ENCODE measurements around the gene SLC17A2.

SLC17A2 gene

DNA sequence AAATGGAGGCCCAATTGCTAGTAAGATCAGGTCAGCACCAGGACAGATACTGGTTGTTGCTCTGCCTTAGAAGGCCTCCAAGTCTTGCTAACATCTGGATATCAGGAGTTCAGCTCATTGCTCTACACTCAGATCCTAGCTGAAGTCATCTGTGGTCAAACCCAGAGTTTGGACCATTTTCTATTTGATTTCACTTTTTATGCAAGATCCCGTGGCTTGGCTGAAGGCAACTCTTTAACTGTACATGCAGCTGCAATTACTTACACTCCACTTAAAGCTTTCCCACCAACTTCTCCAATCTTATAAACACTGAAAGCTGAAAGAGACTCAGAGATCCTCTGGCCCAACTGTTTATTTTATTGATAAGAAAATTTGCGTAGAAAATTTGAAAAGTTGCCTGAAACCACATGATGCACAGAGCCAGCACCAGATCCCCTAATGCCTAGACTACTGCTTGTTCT, 2.7 kb downstream of the SLC17A2 start:
- no peak overlapping the region for H4K8ac ChIP-seq (ENCODE audit: low read length)
- no peaks in the 10 kb centered on the region for H3K36me3 ChIP-seq (ENCODE audit: control insufficient read depth in 1 of 2, insufficient read depth in 2 of 2, low read depth in 1 of 2, low read length in 2 of 2)
- WGBS: 86% methylated on average over 2 of the region's 2 CpGs
- H3K23ac ChIP-seq (ENCODE audit: low read length in 2 of 2): no peak overlapping the region
- no peak overlapping the region for H4K91ac ChIP-seq (ENCODE audit: low read length)
- no peak overlapping the region for H3K14ac ChIP-seq (ENCODE audit: low read length in 2 of 2)
- H3K4ac ChIP-seq (ENCODE audit: low read depth in 1 of 2, low read length in 2 of 2): no peak overlapping the region
- H3K4me3 ChIP-seq (ENCODE audit: insufficient read depth in 1 of 2, low read depth in 1 of 2, low read length in 2 of 2): no peak overlapping the region
- H3K9me3 ChIP-seq (ENCODE audit: control insufficient read depth, low read length): no peaks in the 10 kb centered on the region
- no peaks in the 10 kb centered on the region for H3K4me1 ChIP-seq (ENCODE audit: control insufficient read depth, insufficient read depth, low read depth, low read length)
- H2AFZ ChIP-seq (ENCODE audit: low read depth, low read length): no peak overlapping the region
- H3K27me3 ChIP-seq (ENCODE audit: control insufficient read depth in 1 of 2, insufficient read depth in 1 of 2, low read length in 2 of 2): no peaks in the 10 kb centered on the region
- H2BK12ac ChIP-seq (ENCODE audit: low read length in 2 of 2): no peak overlapping the region
- no peak overlapping the region for H2BK15ac ChIP-seq (ENCODE audit: low read depth, poor library complexity, severe bottlenecking)
- no peak overlapping the region for H3K27ac ChIP-seq (ENCODE audit: low read length, poor library complexity, severe bottlenecking)
- peak overlapping the region; percentile 13 for H3K9ac ChIP-seq (ENCODE audit: low read length)
- no peak overlapping the region for H2BK5ac ChIP-seq (ENCODE audit: low read depth, low read length, poor library complexity, severe bottlenecking)
- no peak overlapping the region for H3K4me2 ChIP-seq (ENCODE audit: low read length, poor library complexity, severe bottlenecking)
- no peak overlapping the region for H2BK120ac ChIP-seq (ENCODE audit: low read depth, low read length)
- no peak overlapping the region for H3K18ac ChIP-seq (ENCODE audit: low read depth in 1 of 2, low read length in 2 of 2)
- no peak overlapping the region for H2AK5ac ChIP-seq (ENCODE audit: low read length, severe bottlenecking)
- H3K79me1 ChIP-seq (replicated peaks; ENCODE audit: low read length, poor library complexity, severe bottlenecking): no peaks in the 10 kb centered on the region
- DNase-seq: peak; percentile 24

DNA sequence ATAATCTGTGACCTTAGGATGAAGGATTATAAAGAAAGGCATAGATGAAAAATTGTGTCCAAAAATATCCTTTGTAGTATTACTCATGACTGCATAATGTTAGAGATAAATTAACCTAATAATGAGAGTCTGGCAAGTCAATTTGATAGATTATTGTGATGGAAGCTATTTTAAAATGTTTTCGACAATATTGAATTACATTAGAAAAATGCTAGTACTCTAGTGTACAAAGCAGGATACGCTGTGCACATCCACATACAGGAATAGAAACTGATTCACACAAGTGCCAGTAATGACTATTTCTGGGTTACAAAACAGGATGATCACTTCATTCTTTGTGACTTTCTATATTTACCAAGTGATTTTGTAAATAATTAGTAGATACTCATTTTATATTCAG, 3.3 kb downstream of the SLC17A2 start:
- no peaks in the 10 kb centered on the region for H3K36me3 ChIP-seq (ENCODE audit: control insufficient read depth in 1 of 2, insufficient read depth in 2 of 2, low read depth in 1 of 2, low read length in 2 of 2)
- no peak overlapping the region for H2AFZ ChIP-seq (ENCODE audit: low read depth, low read length)
- H4K8ac ChIP-seq (ENCODE audit: low read length): no peak overlapping the region
- no peak overlapping the region for H2BK120ac ChIP-seq (ENCODE audit: low read depth, low read length)
- H3K27me3 ChIP-seq (ENCODE audit: control insufficient read depth in 1 of 2, insufficient read depth in 1 of 2, low read length in 2 of 2): no peaks in the 10 kb centered on the region
- 93% methylated on average over 2 of the region's 2 CpGs for WGBS
- no peak overlapping the region for H3K14ac ChIP-seq (ENCODE audit: low read length in 2 of 2)
- peak overlapping the region; percentile 13 for H3K9ac ChIP-seq (ENCODE audit: low read length)
- no peaks in the 10 kb centered on the region for H3K79me1 ChIP-seq (replicated peaks; ENCODE audit: low read length, poor library complexity, severe bottlenecking)
- H2BK5ac ChIP-seq (ENCODE audit: low read depth, low read length, poor library complexity, severe bottlenecking): no peak overlapping the region
- no peak overlapping the region for H3K18ac ChIP-seq (ENCODE audit: low read depth in 1 of 2, low read length in 2 of 2)
- H4K91ac ChIP-seq (ENCODE audit: low read length): no peak overlapping the region
- H2BK12ac ChIP-seq (ENCODE audit: low read length in 2 of 2): no peak overlapping the region
- no peak for DNase-seq
- H3K9me3 ChIP-seq (ENCODE audit: control insufficient read depth, low read length): no peaks in the 10 kb centered on the region
- H3K23ac ChIP-seq (ENCODE audit: low read length in 2 of 2): no peak overlapping the region
- H2BK15ac ChIP-seq (ENCODE audit: low read depth, poor library complexity, severe bottlenecking): no peak overlapping the region
- H2AK5ac ChIP-seq (ENCODE audit: low read length, severe bottlenecking): no peak overlapping the region
- H3K4ac ChIP-seq (ENCODE audit: low read depth in 1 of 2, low read length in 2 of 2): no peak overlapping the region
- H3K4me2 ChIP-seq (ENCODE audit: low read length, poor library complexity, severe bottlenecking): no peak overlapping the region
- H3K4me3 ChIP-seq (ENCODE audit: insufficient read depth in 1 of 2, low read depth in 1 of 2, low read length in 2 of 2): no peak overlapping the region
- no peak overlapping the region for H3K27ac ChIP-seq (ENCODE audit: low read length, poor library complexity, severe bottlenecking)
- H3K4me1 ChIP-seq (ENCODE audit: control insufficient read depth, insufficient read depth, low read depth, low read length): no peaks in the 10 kb centered on the region

DNA sequence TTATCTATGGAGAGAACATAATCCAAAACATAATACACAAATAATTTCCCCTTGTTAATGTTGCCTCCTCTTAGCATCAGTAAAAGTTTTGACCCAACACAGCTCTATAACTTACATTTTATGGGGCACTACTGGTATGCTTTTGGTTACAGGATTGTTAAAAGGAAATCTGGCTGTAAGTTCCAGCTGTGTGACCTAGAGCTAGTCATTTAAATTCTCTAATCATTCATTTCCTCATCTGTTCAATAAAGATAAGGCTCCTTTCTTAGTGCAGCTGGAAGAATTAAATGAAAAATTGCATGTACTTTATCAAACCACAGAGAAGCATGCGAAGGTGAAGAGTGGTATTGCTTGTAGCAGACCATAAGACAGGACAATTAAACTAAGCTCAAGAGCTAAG, 4.6 kb downstream of the SLC17A2 start:
- no peak overlapping the region for H2BK5ac ChIP-seq (ENCODE audit: low read depth, low read length, poor library complexity, severe bottlenecking)
- H3K14ac ChIP-seq (ENCODE audit: low read length in 2 of 2): no peak overlapping the region
- H3K27me3 ChIP-seq (ENCODE audit: control insufficient read depth in 1 of 2, insufficient read depth in 1 of 2, low read length in 2 of 2): no peaks in the 10 kb centered on the region
- H2BK15ac ChIP-seq (ENCODE audit: low read depth, poor library complexity, severe bottlenecking): no peak overlapping the region
- DNase-seq: no peak
- H3K4me3 ChIP-seq (ENCODE audit: insufficient read depth in 1 of 2, low read depth in 1 of 2, low read length in 2 of 2): no peak overlapping the region
- H3K9ac ChIP-seq (ENCODE audit: low read length): no peak overlapping the region
- H2AFZ ChIP-seq (ENCODE audit: low read depth, low read length): no peak overlapping the region
- H3K23ac ChIP-seq (ENCODE audit: low read length in 2 of 2): no peak overlapping the region
- H3K36me3 ChIP-seq (ENCODE audit: control insufficient read depth in 1 of 2, insufficient read depth in 2 of 2, low read depth in 1 of 2, low read length in 2 of 2): no peaks in the 10 kb centered on the region
- no peak overlapping the region for H2AK5ac ChIP-seq (ENCODE audit: low read length, severe bottlenecking)
- no peaks in the 10 kb centered on the region for H3K4me1 ChIP-seq (ENCODE audit: control insufficient read depth, insufficient read depth, low read depth, low read length)
- no peak overlapping the region for H3K27ac ChIP-seq (ENCODE audit: low read length, poor library complexity, severe bottlenecking)
- H4K8ac ChIP-seq (ENCODE audit: low read length): no peak overlapping the region
- no peaks in the 10 kb centered on the region for H3K79me1 ChIP-seq (replicated peaks; ENCODE audit: low read length, poor library complexity, severe bottlenecking)
- no peak overlapping the region for H2BK120ac ChIP-seq (ENCODE audit: low read depth, low read length)
- H3K4me2 ChIP-seq (ENCODE audit: low read length, poor library complexity, severe bottlenecking): no peak overlapping the region
- WGBS: 100% methylated on average over 1 of the region's 1 CpG
- H4K91ac ChIP-seq (ENCODE audit: low read length): no peak overlapping the region
- H3K9me3 ChIP-seq (ENCODE audit: control insufficient read depth, low read length): no peaks in the 10 kb centered on the region
- H3K18ac ChIP-seq (ENCODE audit: low read depth in 1 of 2, low read length in 2 of 2): no peak overlapping the region
- no peak overlapping the region for H3K4ac ChIP-seq (ENCODE audit: low read depth in 1 of 2, low read length in 2 of 2)
- H2BK12ac ChIP-seq (ENCODE audit: low read length in 2 of 2): no peak overlapping the region

DNA sequence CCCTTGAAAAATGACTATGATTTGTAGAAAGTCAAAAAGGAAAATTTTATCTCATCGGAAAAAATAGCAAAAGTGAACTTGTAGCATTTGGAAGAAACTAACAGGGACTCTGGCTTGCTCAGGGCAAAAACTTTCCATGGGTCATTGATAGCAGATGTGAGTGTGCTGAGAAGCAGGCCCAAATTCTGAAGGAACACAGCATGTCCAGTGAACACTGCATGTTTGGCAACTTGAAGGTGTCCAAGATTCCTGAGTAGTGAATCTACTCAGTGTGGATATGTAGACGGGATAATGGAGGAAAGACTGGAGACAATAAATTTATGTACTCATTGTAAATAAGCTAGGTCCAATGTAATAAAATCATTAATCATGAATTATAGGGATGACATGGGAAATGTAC, 8.2 kb downstream of the SLC17A2 start:
- no peak overlapping the region for H2AFZ ChIP-seq (ENCODE audit: low read depth, low read length)
- H3K9me3 ChIP-seq (ENCODE audit: control insufficient read depth, low read length): no peaks in the 10 kb centered on the region
- no peak overlapping the region for H3K4ac ChIP-seq (ENCODE audit: low read depth in 1 of 2, low read length in 2 of 2)
- H2BK5ac ChIP-seq (ENCODE audit: low read depth, low read length, poor library complexity, severe bottlenecking): no peak overlapping the region
- DNase-seq: no peak
- no peaks in the 10 kb centered on the region for H3K36me3 ChIP-seq (ENCODE audit: control insufficient read depth in 1 of 2, insufficient read depth in 2 of 2, low read depth in 1 of 2, low read length in 2 of 2)
- H3K18ac ChIP-seq (ENCODE audit: low read depth in 1 of 2, low read length in 2 of 2): no peak overlapping the region
- H3K27me3 ChIP-seq (ENCODE audit: control insufficient read depth in 1 of 2, insufficient read depth in 1 of 2, low read length in 2 of 2): no peaks in the 10 kb centered on the region
- H2AK5ac ChIP-seq (ENCODE audit: low read length, severe bottlenecking): no peak overlapping the region
- 91% methylated on average over 1 of the region's 2 CpGs for WGBS
- H3K27ac ChIP-seq (ENCODE audit: low read length, poor library complexity, severe bottlenecking): no peak overlapping the region
- no peaks in the 10 kb centered on the region for H3K4me1 ChIP-seq (ENCODE audit: control insufficient read depth, insufficient read depth, low read depth, low read length)
- no peak overlapping the region for H4K8ac ChIP-seq (ENCODE audit: low read length)
- no peak overlapping the region for H3K4me2 ChIP-seq (ENCODE audit: low read length, poor library complexity, severe bottlenecking)
- H3K4me3 ChIP-seq (ENCODE audit: insufficient read depth in 1 of 2, low read depth in 1 of 2, low read length in 2 of 2): no peak overlapping the region
- no peak overlapping the region for H4K91ac ChIP-seq (ENCODE audit: low read length)
- H2BK12ac ChIP-seq (ENCODE audit: low read length in 2 of 2): no peak overlapping the region
- H3K9ac ChIP-seq (ENCODE audit: low read length): peak overlapping the region; percentile 61
- no peak overlapping the region for H3K23ac ChIP-seq (ENCODE audit: low read length in 2 of 2)
- H2BK15ac ChIP-seq (ENCODE audit: low read depth, poor library complexity, severe bottlenecking): no peak overlapping the region
- H2BK120ac ChIP-seq (ENCODE audit: low read depth, low read length): no peak overlapping the region
- no peaks in the 10 kb centered on the region for H3K79me1 ChIP-seq (replicated peaks; ENCODE audit: low read length, poor library complexity, severe bottlenecking)
- no peak overlapping the region for H3K14ac ChIP-seq (ENCODE audit: low read length in 2 of 2)

Measured in mesenchymal stem cell (in vitro differentiated cells and primary cell).